Skeletal muscle tissue (tissue), 4 donors: ENCODE data around the gene LBR. TPM values are rescaled to one million over a fixed set of nuclear protein-coding genes. Genes with fewer than 3 reads are reported as not detected.

ENCODE experiments used
- H3K27ac ChIP-seq: one replicate; pipeline ENCODE4 v1.7.0; 2013; ENCODE audit warnings: mild to moderate bottlenecking, low read depth, low read length, inconsistent platforms
- H3K27me3 ChIP-seq, 3 donors: one replicate each; pipeline ENCODE4 v1.7.0; 2013; ENCODE audit warnings: low read length in 3 of 3; ENCODE audit not compliant: control insufficient read depth in 3 of 3, insufficient read depth in 3 of 3
- H3K36me3 ChIP-seq, 3 donors: one replicate each; pipeline ENCODE4 v1.7.0; 2013; ENCODE audit warnings: low read length in 3 of 3; ENCODE audit not compliant: control insufficient read depth in 3 of 3, insufficient read depth in 3 of 3
- H3K4me1 ChIP-seq, 3 donors: one replicate each; pipeline ENCODE4 v1.7.0; 2013; ENCODE audit warnings: low read length in 3 of 3, mild to moderate bottlenecking in 3 of 3; ENCODE audit not compliant: control insufficient read depth in 3 of 3, insufficient read depth in 3 of 3
- H3K4me3 ChIP-seq, 3 donors: one replicate each; pipeline ENCODE4 v1.7.0; 2013; ENCODE audit warnings: low read length in 3 of 3
- H3K9ac ChIP-seq, 3 donors: one replicate each; pipeline ENCODE4 v1.7.0; 2013; ENCODE audit warnings: low read length in 3 of 3, mild to moderate bottlenecking in 3 of 3, moderate library complexity in 2 of 3, low read depth in 1 of 3
- H3K9me3 ChIP-seq, 3 donors: one replicate each; pipeline ENCODE4 v1.7.0; 2013; ENCODE audit warnings: low read length in 3 of 3; ENCODE audit not compliant: control insufficient read depth in 3 of 3
- total RNA-seq: library from RNA; depleted of rRNA; stranded (reverse); fragments of >200 nt; gene quantifications from one replicate; pipeline ENCODE4 v1.2.3, GENCODE V29; 2014
- donor health status: Osteomylitis.

Gene LBR
- total RNA-seq, 1 donor from 2014 or later, result 39.7 TPM

DNA sequence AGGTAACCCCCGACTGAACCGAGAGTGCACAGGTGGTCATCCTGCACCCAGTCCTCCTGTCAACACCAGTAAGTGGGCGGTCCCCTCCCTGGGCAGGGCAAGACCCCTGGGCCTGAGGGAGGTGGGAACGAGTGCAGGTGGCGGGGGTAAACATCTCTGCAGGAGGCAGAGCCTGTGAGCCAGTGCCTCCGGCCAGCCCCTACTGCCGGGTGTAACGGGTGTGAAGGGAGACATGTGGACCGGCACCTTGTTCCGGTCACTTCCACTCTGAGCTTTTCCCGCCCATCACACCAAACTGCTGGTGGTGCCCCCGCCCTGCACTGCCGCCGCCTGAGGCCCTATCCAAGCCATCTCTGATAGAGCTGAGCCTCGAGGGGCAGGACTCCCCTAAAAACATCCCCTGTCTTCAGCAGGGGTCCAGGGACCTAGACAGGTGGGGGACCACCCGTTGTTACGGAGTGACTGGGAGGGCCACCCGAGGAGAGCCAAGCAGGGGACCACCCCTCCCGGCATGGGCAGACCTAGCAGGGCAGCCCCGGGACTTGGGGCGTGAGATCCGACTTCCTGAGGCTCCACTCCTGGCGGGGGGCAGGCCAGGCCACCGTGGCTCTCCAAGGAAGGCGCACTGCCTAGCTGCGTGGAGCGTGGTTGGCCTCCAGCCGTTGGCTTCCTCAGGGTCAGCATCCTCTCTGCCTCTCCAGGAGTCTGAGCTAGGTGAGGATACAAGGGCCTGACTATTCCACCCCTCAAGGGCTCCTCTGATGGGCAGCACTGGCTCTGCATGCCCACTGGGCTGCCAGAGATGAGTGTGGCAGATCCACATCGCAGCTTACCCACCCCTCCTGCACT is 43.8 kb upstream of the LBR start:
- Histone ChIP-seq H3K36me3 (no peaks in the 10 kb centered on the region), H3K27me3 (no peaks in the 10 kb centered on the region), H3K4me3 (no peak overlapping the region), H3K4me1 (peaks cover 9 to 18% (median 15%) of the 10 kb centered on the region in 3 donors), H3K9ac (no peak overlapping the region), H3K9me3 (no peaks in the 10 kb centered on the region), H3K27ac (no peak overlapping the region)

DNA sequence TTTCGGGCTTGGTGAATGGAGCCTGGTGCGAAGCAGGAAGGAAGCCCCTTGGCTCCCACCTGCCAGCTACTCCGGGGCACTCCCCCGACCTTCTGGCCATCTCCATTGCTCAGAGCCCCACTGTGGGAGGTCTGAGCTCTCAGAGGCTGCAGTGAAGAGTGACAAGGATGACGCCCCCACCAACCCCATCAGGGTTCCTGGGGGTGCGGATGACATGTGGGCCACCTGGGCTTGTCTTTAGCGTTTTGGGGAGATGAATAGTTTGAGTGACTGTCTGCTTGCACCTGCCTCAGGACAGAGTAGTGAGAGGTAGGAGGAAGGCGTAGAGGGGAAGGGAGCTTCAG is 43.2 kb upstream of the LBR start:
- no peaks in the 10 kb centered on the region for H3K27me3 ChIP-seq
- no peaks in the 10 kb centered on the region for H3K9me3 ChIP-seq
- H3K9ac ChIP-seq, result no peak overlapping the region
- peaks cover 9 to 18% (median 15%) of the 10 kb centered on the region in 3 donors for H3K4me1 ChIP-seq
- H3K4me3 ChIP-seq, result no peak overlapping the region
- no peak overlapping the region for H3K27ac ChIP-seq
- no peaks in the 10 kb centered on the region for H3K36me3 ChIP-seq

DNA sequence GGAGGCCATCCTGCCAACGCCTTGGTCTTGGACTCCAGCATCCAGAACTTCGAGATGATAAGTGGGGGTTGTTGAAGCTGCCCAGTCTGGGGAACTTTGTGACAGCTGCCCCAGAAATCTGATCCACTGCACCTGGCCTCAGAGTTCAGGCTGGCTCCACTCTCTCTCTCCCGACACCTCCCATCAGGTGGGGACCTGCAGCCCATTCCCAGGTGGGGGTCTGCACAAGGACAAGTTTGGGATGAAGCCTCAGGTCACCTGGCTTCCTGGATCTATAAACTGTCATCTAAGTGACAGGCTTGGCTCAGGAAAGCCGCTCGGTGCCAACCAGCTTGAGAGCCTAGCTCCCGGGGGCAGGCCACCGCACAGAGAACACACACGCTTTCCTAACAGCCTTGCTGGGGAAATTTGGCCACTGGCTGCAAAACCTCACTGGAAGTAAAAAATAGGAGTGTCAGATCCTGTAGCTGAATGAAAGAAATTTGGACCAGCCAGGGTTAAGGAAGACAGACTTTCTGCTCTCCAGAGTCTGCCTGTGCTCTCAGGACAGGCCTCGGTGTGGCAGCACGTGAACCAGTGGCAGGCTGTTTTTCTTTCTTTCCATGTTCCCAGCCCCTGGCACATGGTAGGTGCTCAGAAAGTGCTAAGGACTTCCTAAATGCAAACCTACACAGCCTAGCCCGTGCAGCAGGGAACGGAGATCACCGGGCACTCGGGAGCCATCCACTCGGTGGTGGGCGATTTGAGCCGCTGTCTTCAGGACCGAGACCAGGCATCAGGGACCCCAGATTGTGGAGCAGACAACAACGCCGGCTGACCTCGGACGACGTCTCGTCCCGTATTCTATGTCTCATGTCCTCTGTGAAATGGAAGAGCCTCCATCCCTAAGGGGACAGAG is 42.6 kb upstream of the LBR start:
- peaks cover 9 to 20% (median 17%) of the 10 kb centered on the region in 3 donors for H3K4me1 ChIP-seq
- no peaks in the 10 kb centered on the region for H3K9me3 ChIP-seq
- H3K4me3 ChIP-seq, result no peak overlapping the region
- H3K27me3 ChIP-seq, result no peaks in the 10 kb centered on the region
- no peak overlapping the region for H3K27ac ChIP-seq
- H3K36me3 ChIP-seq, result no peaks in the 10 kb centered on the region
- H3K9ac ChIP-seq, result peak overlapping the region in 1 of 3 donors; percentile 33

DNA sequence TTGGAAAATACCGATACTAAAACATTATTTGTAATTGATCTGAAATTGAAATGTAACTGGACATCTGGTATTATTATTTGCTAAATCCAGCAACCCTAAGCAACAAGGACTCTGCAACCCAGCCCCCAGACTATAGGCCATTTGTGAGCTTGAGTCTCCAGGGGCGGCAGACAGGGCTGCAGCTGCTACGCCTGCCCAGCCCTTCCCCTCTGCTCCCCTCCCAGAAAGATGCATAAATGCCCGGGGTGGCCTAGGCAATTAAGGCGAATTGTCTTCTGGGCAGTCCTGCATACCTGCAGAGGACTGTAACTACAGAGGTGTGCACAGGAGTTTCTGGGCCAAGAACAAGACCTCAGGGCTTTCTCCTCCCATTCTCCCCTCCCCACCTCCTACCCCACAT is 41.2 kb upstream of the LBR start:
- Histone ChIP-seq H3K4me1 (peaks cover 0 to 16% (median 16%) of the 10 kb centered on the region in 3 donors), H3K27ac (no peak overlapping the region)

DNA sequence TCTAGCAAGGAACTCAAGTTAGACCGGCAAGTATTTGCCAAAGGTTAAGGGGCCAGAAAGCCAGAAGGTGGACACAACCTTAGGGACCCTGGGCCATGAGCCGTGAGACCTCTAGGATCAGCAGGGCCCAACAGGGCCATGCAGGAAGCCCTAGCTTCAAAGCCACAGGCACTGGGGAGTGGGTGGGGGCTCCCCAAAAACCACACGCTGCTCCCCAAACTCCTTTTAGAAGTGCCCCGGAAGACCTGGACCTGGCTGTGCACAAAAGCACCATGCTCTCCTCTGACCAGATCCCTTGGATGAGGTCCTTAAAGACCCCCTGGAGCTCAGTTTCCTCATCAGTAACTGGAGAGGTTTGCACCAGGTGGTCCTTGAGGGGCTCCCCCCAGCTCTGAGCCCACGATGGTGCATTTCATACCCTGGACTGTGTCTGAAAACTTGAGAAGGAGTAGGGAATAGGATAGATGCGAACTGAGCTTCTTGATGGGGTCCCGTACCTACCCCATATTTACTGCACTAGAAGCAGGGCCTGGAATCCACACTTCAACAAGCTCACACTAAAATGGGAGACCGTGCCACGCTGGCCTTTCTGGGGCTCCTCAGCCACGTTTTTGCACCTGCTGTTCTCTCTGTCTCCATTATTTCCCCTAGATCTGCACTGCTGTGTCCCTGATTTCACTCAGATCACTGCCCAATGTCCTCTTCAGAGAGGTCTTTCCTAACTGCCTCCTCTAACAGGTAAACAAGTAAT is 40.6 kb upstream of the LBR start:
- Histone ChIP-seq H3K9ac (peak overlapping the region in 1 of 3 donors; percentile 20), H3K36me3 (no peaks in the 10 kb centered on the region), H3K9me3 (no peaks in the 10 kb centered on the region), H3K27me3 (no peaks in the 10 kb centered on the region), H3K4me1 (peaks cover 0 to 17% (median 16%) of the 10 kb centered on the region in 3 donors), H3K4me3 (no peak overlapping the region), H3K27ac (no peak overlapping the region)

More for the DNA sequence above, 41.2 kb upstream of the LBR start:
- Histone ChIP-seq H3K9me3 (no peaks in the 10 kb centered on the region), H3K9ac (no peak overlapping the region), H3K36me3 (no peaks in the 10 kb centered on the region), H3K4me3 (no peak overlapping the region), H3K27me3 (no peaks in the 10 kb centered on the region)

DNA sequence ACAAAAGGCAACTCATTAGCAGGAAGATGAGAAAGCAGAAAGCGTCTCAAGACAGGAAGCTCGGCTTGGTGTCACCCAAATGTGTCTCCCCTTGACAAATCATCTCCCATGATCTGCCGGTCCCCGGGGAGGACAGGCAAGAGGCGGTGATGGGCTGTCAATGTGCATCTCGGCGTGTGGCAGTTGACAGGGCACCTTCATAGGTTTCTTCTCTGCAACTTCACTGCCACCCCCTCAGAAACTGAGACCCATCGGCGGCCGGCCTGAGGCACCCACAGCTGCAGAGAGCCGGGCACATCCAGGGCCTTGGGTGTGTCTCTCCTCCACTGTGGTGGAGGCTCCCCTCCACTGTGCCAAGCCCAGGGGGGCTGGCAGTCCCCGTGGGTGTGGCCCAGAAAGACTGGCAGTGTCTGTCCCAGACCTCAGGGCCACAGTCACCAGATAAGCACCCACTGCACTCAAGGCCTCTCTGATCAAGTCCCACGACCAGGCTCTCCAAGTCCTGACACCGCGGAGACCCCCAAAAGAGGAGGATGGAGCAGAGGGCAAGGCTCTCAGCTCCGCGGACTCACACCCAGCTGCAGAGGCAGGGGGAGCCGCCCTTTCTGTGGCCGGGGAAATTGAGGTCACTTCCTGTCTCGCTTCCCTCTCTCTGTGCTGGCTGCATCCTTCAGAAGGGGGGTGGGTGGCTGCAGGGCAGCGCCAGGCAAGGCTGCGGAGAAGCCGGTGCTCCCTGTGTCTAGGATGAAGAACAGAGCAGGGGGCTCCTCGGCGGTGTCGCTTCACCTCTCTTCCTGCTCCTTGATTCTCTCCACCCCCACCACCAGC is 39.6 kb upstream of the LBR start:
- H3K9me3 ChIP-seq, result no peaks in the 10 kb centered on the region
- H3K4me3 ChIP-seq, result peak overlapping the region; percentile 42 to 61 (median 55)
- H3K27ac ChIP-seq, result peak overlapping the region; percentile 80
- H3K9ac ChIP-seq, result peak overlapping the region in 1 of 3 donors; percentile 60
- peaks cover 0 to 21% (median 20%) of the 10 kb centered on the region in 3 donors for H3K4me1 ChIP-seq
- peaks cover 0 to 6% (median 0%) of the 10 kb centered on the region in 3 donors for H3K27me3 ChIP-seq
- H3K36me3 ChIP-seq, result no peaks in the 10 kb centered on the region

DNA sequence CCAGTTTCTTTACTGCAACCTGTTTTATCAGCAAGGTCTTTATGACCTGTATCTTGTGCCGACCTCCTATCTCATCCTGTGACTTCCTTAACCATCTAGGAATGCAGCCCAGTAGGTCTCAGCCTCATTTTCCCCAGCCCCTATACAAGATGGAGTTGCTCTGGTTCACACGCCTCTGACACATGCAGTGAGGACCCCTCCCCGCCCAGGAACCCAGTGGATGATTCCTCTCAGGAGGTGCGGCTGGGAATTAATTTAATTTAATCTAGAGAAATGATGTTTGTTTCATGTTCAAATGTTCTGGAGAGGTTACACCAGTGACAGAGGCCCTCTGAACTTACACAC is 39.0 kb upstream of the LBR start:
- peaks cover 0 to 22% (median 20%) of the 10 kb centered on the region in 3 donors for H3K4me1 ChIP-seq
- peaks cover 0 to 6% (median 0%) of the 10 kb centered on the region in 3 donors for H3K27me3 ChIP-seq
- no peaks in the 10 kb centered on the region for H3K9me3 ChIP-seq
- peak overlapping the region in 1 of 3 donors; percentile 55 for H3K4me3 ChIP-seq
- peak overlapping the region; percentile 80 for H3K27ac ChIP-seq
- no peaks in the 10 kb centered on the region for H3K36me3 ChIP-seq
- no peak overlapping the region for H3K9ac ChIP-seq

DNA sequence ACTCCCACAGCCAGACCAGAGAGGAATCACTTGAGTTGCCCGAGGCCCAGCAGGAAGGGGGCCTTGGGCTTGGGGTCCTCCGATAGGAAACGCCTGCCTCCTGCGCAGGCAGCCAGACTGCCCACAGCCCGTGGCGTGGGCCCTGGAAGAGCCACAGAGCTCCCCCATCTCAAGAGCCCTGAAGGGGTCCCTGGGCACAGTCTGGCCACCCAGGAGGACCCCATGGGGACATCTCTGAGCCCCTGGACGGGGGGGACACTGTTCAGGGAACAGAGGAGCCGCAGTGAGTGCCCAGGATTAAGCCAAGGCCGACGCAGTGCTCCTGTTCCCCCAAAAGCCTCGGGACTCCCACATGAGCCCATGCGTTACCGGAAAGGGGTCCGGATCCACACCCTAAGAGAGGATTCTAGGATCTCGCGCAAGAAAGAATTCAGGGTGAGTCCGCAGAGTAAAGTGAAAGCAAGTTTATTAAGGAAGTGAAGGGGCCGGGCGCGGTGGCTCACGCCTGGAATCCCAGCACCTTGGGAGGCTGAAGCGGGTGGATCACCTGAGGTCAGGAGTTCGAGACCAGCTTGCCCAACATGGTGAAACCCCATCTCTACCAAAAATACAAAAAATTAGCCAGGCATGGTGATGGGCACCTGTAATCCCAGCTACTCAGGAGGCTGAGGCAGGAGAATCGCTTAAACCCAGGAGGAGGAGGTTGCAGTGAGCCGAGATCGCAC is 38.1 kb upstream of the LBR start:
- no peaks in the 10 kb centered on the region for H3K36me3 ChIP-seq
- no peak overlapping the region for H3K9ac ChIP-seq
- no peak overlapping the region for H3K4me3 ChIP-seq
- H3K27ac ChIP-seq, result no peak overlapping the region
- H3K27me3 ChIP-seq, result peaks cover 0 to 6% (median 0%) of the 10 kb centered on the region in 3 donors
- no peaks in the 10 kb centered on the region for H3K9me3 ChIP-seq
- peaks cover 3 to 25% (median 20%) of the 10 kb centered on the region in 3 donors for H3K4me1 ChIP-seq
